Esophagus mucosa (tissue), 1 donor: Measurements from ENCODE around the gene SLC35D2. TPM values are rescaled to one million over a fixed set of nuclear protein-coding genes. Genes with fewer than 3 reads are reported as not detected.
"Not testable (repeated sequence)": the region's sequence is repeated elsewhere in the genome, so short reads cannot be mapped to it uniquely, and the experiment has no call there.

Experiments
- ATAC-seq: fragments of 200-7000 bp; cut with Tn5 transposase; one replicate; pipeline ENCODE4 v1.9.1; 2020
- total RNA-seq: library from RNA; stranded (reverse); gene quantifications from one replicate; pipeline ENCODE4 v1.2.4, GENCODE V29; 2023
- donor health status: DM: yes; HTN: yes; CAD: no.

The SLC35D2 gene
- total RNA-seq, 1 donor from 2014 or later: 14.9 TPM

- no peak for ATAC-seq
These were observed 16.8 kb upstream of the SLC35D2 start for GRCh38 chr9:96400132-96400910.

- ATAC-seq: no peak
These were observed 15.8 kb upstream of the SLC35D2 start for GRCh38 chr9:96399325-96399633.

- no peak for ATAC-seq
These were observed 15.2 kb upstream of the SLC35D2 start for GRCh38 chr9:96398582-96399324.

GRCh38 chr9:96395964-96396363, 12.5 kb upstream of the SLC35D2 start:
- ATAC-seq: no peak

GRCh38 chr9:96394832-96395496, 11.5 kb upstream of the SLC35D2 start:
- ATAC-seq: no peak

- ATAC-seq: no peak
These were observed 8.8 kb upstream of the SLC35D2 start for GRCh38 chr9:96392263-96392662.

- ATAC-seq: no peak
These were observed 7.7 kb upstream of the SLC35D2 start for GRCh38 chr9:96391021-96391765.

- no peak for ATAC-seq
These were observed 4.6 kb upstream of the SLC35D2 start for GRCh38 chr9:96388144-96388543.

- no peak for ATAC-seq
These were observed 2.6 kb upstream of the SLC35D2 start for GRCh38 chr9:96386157-96386556.

GRCh38 chr9:96382839-96383164, 709 bp downstream of the SLC35D2 start:
- ATAC-seq: no peak

GRCh38 chr9:96382175-96382574, 1.3 kb downstream of the SLC35D2 start:
- no peak for ATAC-seq

- no peak for ATAC-seq
These were observed 1.8 kb downstream of the SLC35D2 start for GRCh38 chr9:96381696-96382095.

GRCh38 chr9:96381125-96381524, 2.4 kb downstream of the SLC35D2 start:
- no peak for ATAC-seq

GRCh38 chr9:96379461-96379860, 4.0 kb downstream of the SLC35D2 start:
- ATAC-seq: no peak

GRCh38 chr9:96378187-96378586, 5.3 kb downstream of the SLC35D2 start:
- ATAC-seq: no peak

GRCh38 chr9:96376891-96377874, 6.3 kb downstream of the SLC35D2 start:
- ATAC-seq: no peak

- ATAC-seq: not testable (repeated sequence)
These were observed 8.0 kb downstream of the SLC35D2 start for GRCh38 chr9:96375507-96375906.

- ATAC-seq: no peak
These were observed 15.6 kb downstream of the SLC35D2 start for GRCh38 chr9:96367943-96368342.

GRCh38 chr9:96363175-96363967, 20.1 kb downstream of the SLC35D2 start:
- ATAC-seq: no peak

- not testable (repeated sequence) for ATAC-seq
These were observed 21.4 kb downstream of the SLC35D2 start for GRCh38 chr9:96362119-96362518.

GRCh38 chr9:96361668-96362067, 21.8 kb downstream of the SLC35D2 start:
- no peak for ATAC-seq
